ENCODE data around the gene ADGRD1. TPM values are rescaled to one million over a fixed set of nuclear protein-coding genes. Genes with fewer than 3 reads are reported as not detected.
A peak's percentile ranks its signal among the peaks of the same experiment; 100 is the strongest.

ADGRD1 gene
- total and polyA plus RNA-seq, 12 donors: 0.87 to 6.0 (median 1.6) TPM

GRCh38 chr12:131087991-131088700, 134.4 kb downstream of the ADGRD1 start:
- no peaks in the 10 kb centered on the region for H3K4me1 ChIP-seq (replicated peaks in 1 of 2)
- H3K27ac ChIP-seq: no peak overlapping the region
- no peaks in the 10 kb centered on the region for H3K36me3 ChIP-seq (replicated peaks in 1 of 2)
- H3K9me3 ChIP-seq (replicated peaks in 1 of 3): no peaks in the 10 kb centered on the region
- H3K27me3 ChIP-seq: no peaks in the 10 kb centered on the region
- WGBS, 4 donors: 82 to 87% (median 85%) methylated on average over 29 to 38 of the region's 38 CpGs
- intact Hi-C loops (cut with DNase I): no loop called here
- peak in 4 of 7 donors; percentile 5 to 18 (median 6) for DNase-seq
- no peak overlapping the region for H3K4me3 ChIP-seq
- TF ChIP-seq POLR2A (IDR thresholded peaks at IDR 0.05): no peak
- TF ChIP-seq, protein P1, sequence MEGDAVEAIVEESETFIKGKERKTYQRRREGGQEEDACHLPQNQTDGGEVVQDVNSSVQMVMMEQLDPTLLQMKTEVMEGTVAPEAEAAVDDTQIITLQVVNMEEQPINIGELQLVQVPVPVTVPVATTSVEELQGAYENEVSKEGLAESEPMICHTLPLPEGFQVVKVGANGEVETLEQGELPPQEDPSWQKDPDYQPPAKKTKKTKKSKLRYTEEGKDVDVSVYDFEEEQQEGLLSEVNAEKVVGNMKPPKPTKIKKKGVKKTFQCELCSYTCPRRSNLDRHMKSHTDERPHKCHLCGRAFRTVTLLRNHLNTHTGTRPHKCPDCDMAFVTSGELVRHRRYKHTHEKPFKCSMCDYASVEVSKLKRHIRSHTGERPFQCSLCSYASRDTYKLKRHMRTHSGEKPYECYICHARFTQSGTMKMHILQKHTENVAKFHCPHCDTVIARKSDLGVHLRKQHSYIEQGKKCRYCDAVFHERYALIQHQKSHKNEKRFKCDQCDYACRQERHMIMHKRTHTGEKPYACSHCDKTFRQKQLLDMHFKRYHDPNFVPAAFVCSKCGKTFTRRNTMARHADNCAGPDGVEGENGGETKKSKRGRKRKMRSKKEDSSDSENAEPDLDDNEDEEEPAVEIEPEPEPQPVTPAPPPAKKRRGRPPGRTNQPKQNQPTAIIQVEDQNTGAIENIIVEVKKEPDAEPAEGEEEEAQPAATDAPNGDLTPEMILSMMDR (IDR thresholded peaks at IDR 0.05): no peak

DNA sequence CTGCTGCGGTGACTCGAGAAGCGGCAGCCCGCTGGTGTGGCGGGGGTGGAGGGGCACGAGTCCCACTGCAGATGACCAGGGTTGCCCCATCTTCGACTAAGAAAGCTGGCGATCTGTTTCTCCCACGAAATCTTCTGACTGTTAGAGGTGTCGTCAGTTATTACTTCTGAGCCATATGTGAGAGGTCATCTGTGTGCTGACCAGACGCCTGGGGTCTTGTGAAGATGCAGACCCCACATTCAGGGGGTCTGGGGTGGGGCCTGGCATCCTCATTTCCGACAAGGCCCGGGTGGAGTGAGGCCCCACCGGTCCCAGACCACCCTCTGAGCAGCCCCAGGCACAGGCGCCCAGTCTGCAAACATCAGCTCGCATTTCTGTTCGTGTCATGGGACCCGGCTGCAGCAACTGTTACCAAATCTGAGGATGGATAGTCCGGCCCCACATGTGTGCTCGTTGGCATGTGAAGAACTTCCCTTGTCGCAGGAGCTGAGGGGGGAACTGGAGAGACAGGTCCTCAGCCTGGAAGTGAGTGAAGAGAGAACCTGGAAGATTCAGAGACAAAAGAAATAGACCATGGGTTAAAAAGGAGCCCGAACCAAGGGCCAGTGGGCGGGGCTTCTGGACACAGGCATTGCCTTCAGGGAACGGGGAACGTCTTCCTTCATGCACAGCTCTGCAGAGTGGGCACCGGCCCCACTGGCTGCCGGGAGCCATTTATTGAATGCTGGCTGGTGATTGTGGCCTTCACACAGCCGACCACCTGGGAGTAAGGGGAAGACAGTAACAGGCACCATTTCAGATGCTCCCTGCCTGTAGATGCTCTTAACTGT, 135.2 kb downstream of the ADGRD1 start:
- intact Hi-C loops (cut with DNase I): no loop called here
- 75 to 81% (median 78%) methylated on average over 23 to 28 of the region's 28 CpGs for WGBS, 4 donors
- Histone ChIP-seq H3K9me3 (replicated peaks in 1 of 3) (no peaks in the 10 kb centered on the region), H3K4me1 (replicated peaks in 1 of 2) (no peaks in the 10 kb centered on the region), H3K27ac (no peak overlapping the region), H3K27me3 (no peaks in the 10 kb centered on the region), H3K4me3 (no peak overlapping the region), H3K36me3 (replicated peaks in 1 of 2) (no peaks in the 10 kb centered on the region)
- TF ChIP-seq POLR2A (IDR thresholded peaks at IDR 0.05): no peak
- TF ChIP-seq, protein P1 (IDR thresholded peaks at IDR 0.05): no peak
- DNase-seq: peak in 3 of 7 donors; percentile 2 to 28 (median 8)

DNA sequence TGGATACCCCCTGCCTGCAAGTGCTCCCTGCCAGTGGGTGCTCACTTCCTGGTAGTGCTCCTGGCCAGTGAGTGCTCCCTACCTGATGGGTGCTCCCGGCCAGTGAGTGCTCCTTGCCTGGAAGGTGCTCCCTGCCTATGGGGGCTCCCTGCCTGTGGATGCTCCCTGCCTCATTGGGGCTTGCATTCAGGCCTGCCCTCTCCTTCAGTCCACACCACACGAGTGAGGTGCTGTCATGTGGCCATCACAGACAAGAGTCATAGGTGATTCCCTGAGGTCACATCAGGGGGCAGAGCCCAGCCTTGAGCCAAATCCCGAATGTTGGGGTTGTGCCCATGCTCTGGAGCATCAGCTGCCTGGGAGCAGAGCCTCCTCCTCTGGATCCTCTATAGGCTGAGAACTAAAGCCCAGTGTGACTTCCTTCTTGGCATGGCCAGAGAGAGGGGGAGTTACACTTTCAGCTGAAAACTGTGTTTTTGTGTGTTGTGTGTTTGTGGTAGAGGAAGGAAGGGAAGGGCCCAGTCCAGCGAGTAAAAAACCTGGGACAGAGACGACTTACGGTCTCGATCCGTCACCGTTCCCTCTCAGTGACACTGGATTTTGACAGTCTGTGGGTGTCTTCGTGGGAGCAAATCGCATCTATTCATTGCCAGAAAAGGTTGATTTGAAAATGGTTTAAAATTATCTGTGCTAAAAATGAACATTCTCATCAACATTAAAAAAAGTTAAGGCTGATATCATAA, 136.0 kb downstream of the ADGRD1 start:
- Histone ChIP-seq H3K36me3 (replicated peaks in 1 of 2) (no peaks in the 10 kb centered on the region), H3K4me1 (replicated peaks in 1 of 2) (no peaks in the 10 kb centered on the region), H3K27ac (no peak overlapping the region), H3K27me3 (no peaks in the 10 kb centered on the region), H3K4me3 (no peak overlapping the region), H3K9me3 (replicated peaks in 1 of 3) (no peaks in the 10 kb centered on the region)
- 59 to 68% (median 63%) methylated on average over 10 to 11 of the region's 11 CpGs for WGBS, 4 donors
- DNase-seq: peak in 2 of 7 donors; percentile 4 to 35
- TF ChIP-seq POLR2A (IDR thresholded peaks at IDR 0.05): no peak
- TF ChIP-seq, protein P1 (IDR thresholded peaks at IDR 0.05): no peak
- intact Hi-C loops (cut with DNase I): no loop called here
